Renal pelvis (tissue), 12 donors: ENCODE measurements around the gene CUTC. TPM values are rescaled to one million over a fixed set of nuclear protein-coding genes. Genes with fewer than 3 reads are reported as not detected.

Source experiments
- DNase-seq: peaks from one replicate; pipeline ENCODE4 v3.0.0-alpha.2; 2013
- long read RNA-seq, 16 experiments: transcript quantifications; one replicate each; lab custom pipeline, GENCODE V29; 2026
- polyA plus RNA-seq, 3 donors: library from polyadenylated mRNA; unstranded; fragments of 120-200 nt; gene quantifications; one replicate each; pipeline ENCODE4 v1.2.1, GENCODE V29; 2013; ENCODE audit not compliant: insufficient read length in 3 of 3

The CUTC gene, protein sequence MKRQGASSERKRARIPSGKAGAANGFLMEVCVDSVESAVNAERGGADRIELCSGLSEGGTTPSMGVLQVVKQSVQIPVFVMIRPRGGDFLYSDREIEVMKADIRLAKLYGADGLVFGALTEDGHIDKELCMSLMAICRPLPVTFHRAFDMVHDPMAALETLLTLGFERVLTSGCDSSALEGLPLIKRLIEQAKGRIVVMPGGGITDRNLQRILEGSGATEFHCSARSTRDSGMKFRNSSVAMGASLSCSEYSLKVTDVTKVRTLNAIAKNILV
- 10 to 100 TPM; 23.6 to 28.6 (median 25.2) TPM for polyA plus RNA-seq
- long read RNA-seq, donor 1, transcript CUTC-202 (9 exons, 1,346 nt): major isoform, 7 of 27 reads
- long read RNA-seq, donor 1, transcript CUTC-203 (8 exons, 831 nt): minor isoform, 5 of 27 reads
- long read RNA-seq, donor 1, partial matches to known transcripts: 15 of 27 reads
- long read RNA-seq, donor 1, other reads (novel, unspliced or antisense): 0 of 27 reads
- long read RNA-seq, donor 2, transcript CUTC-202 (9 exons, 1,346 nt): major isoform, 9 of 15 reads
- long read RNA-seq, donor 2, transcript CUTC-203 (8 exons, 831 nt): minor isoform, 6 of 15 reads
- long read RNA-seq, donor 2, partial matches to known transcripts: 0 of 15 reads
- long read RNA-seq, donor 2, other reads (novel, unspliced or antisense): 0 of 15 reads
- long read RNA-seq, donor 3, transcript CUTC-202 (9 exons, 1,346 nt): major isoform, 7 of 16 reads
- long read RNA-seq, donor 3, partial matches to known transcripts: 6 of 16 reads
- long read RNA-seq, donor 3, other reads (novel, unspliced or antisense): 0 of 16 reads
- long read RNA-seq, donor 4, transcript CUTC-202 (9 exons, 1,346 nt): minor isoform, 7 of 32 reads
- long read RNA-seq, donor 4, transcript CUTC-203 (8 exons, 831 nt): major isoform, 8 of 32 reads
- long read RNA-seq, donor 4, partial matches to known transcripts: 5 of 32 reads
- long read RNA-seq, donor 4, other reads (novel, unspliced or antisense): 12 of 32 reads
- long read RNA-seq, donor 5, transcript CUTC-202 (9 exons, 1,346 nt): major isoform, 5 of 5 reads
- long read RNA-seq, donor 5, partial matches to known transcripts: 0 of 5 reads
- long read RNA-seq, donor 5, other reads (novel, unspliced or antisense): 0 of 5 reads
- long read RNA-seq, donor 6, transcript CUTC-202 (9 exons, 1,346 nt): major isoform, 6 of 20 reads
- long read RNA-seq, donor 6, partial matches to known transcripts: 0 of 20 reads
- long read RNA-seq, donor 6, other reads (novel, unspliced or antisense): 11 of 20 reads
- long read RNA-seq, donor 7, transcript CUTC-202 (9 exons, 1,346 nt): major isoform, 7 of 8 reads
- long read RNA-seq, donor 7, partial matches to known transcripts: 0 of 8 reads
- long read RNA-seq, donor 7, other reads (novel, unspliced or antisense): 0 of 8 reads
- long read RNA-seq, donor 8, partial matches to known transcripts: 0 of 4 reads
- long read RNA-seq, donor 8, other reads (novel, unspliced or antisense): 0 of 4 reads
- long read RNA-seq, donor 9, transcript CUTC-203 (8 exons, 831 nt): major isoform, 5 of 9 reads
- long read RNA-seq, donor 9, partial matches to known transcripts: 0 of 9 reads
- long read RNA-seq, donor 9, other reads (novel, unspliced or antisense): 0 of 9 reads
- long read RNA-seq, donor 10, transcript CUTC-202 (9 exons, 1,346 nt): major isoform, 5 of 8 reads
- long read RNA-seq, donor 10, partial matches to known transcripts: 0 of 8 reads
- long read RNA-seq, donor 10, other reads (novel, unspliced or antisense): 0 of 8 reads
- long read RNA-seq, donor 11, partial matches to known transcripts: 0 of 3 reads
- long read RNA-seq, donor 11, other reads (novel, unspliced or antisense): 0 of 3 reads
- long read RNA-seq, donor 12, transcript CUTC-203 (8 exons, 831 nt): minor isoform, 6 of 35 reads
- long read RNA-seq, donor 12, transcript CUTC-202 (9 exons, 1,346 nt): major isoform, 8 of 35 reads
- long read RNA-seq, donor 12, partial matches to known transcripts: 10 of 35 reads
- long read RNA-seq, donor 12, other reads (novel, unspliced or antisense): 11 of 35 reads
- long read RNA-seq, donor 13, partial matches to known transcripts: 0 of 3 reads
- long read RNA-seq, donor 13, other reads (novel, unspliced or antisense): 0 of 3 reads
- long read RNA-seq, donor 14: 0 reads
- long read RNA-seq, donor 15, transcript CUTC-203 (8 exons, 831 nt): minor isoform, 9 of 42 reads
- long read RNA-seq, donor 15, transcript CUTC-202 (9 exons, 1,346 nt): major isoform, 10 of 42 reads
- long read RNA-seq, donor 15, partial matches to known transcripts: 9 of 42 reads
- long read RNA-seq, donor 15, other reads (novel, unspliced or antisense): 14 of 42 reads
- long read RNA-seq, donor 16, transcript CUTC-202 (9 exons, 1,346 nt): major isoform, 14 of 18 reads
- long read RNA-seq, donor 16, partial matches to known transcripts: 0 of 18 reads
- long read RNA-seq, donor 16, other reads (novel, unspliced or antisense): 0 of 18 reads

GRCh38 chr10:99732033-99732842 lies at the start of gene CUTC, which contains the start of gene COX15:
CUTC (plus strand) TSS chr10:99732234; CDS start chr10:99732349, 115 bp downstream.
COX15 (minus strand) TSS chr10:99732127; CDS start chr10:99732049, 78 bp downstream.
- DNase-seq: peak; percentile 97

- DNase-seq: no peak
These were observed 49.3 kb upstream of the CUTC start for GRCh38 chr10:99682752-99683151.

- DNase-seq: no peak
These were observed 46.5 kb upstream of the CUTC start for GRCh38 chr10:99685597-99685967.

GRCh38 chr10:99689461-99689860 lies 42.6 kb upstream of the CUTC start:
- DNase-seq: no peak

- no peak for DNase-seq
These were observed 38.0 kb upstream of the CUTC start for GRCh38 chr10:99693933-99694583.

DNA sequence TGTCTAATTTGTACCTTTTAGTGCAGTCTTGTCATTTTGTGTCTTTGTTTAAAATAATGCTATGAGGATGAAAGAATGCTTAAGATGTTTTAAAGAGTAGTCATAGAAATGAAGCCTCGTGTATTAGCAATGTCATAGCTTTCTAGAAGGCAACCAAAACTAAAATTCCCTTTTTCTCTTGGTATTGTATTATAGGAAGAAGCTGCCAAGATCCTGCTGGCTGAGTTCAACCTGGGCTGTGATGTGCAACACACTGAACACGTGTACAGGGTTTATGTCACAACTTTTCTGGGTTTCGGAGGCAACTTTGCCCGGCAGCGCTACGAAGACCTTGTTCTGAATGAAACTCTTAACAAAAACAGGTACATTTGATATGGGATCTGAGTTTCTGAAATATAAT lies 36.3 kb upstream of the CUTC start:
- DNase-seq: no peak

GRCh38 chr10:99698504-99699080 lies 33.4 kb upstream of the CUTC start:
- DNase-seq: no peak

- DNase-seq: no peak
These were observed 31.4 kb upstream of the CUTC start for GRCh38 chr10:99700649-99701048.

DNA sequence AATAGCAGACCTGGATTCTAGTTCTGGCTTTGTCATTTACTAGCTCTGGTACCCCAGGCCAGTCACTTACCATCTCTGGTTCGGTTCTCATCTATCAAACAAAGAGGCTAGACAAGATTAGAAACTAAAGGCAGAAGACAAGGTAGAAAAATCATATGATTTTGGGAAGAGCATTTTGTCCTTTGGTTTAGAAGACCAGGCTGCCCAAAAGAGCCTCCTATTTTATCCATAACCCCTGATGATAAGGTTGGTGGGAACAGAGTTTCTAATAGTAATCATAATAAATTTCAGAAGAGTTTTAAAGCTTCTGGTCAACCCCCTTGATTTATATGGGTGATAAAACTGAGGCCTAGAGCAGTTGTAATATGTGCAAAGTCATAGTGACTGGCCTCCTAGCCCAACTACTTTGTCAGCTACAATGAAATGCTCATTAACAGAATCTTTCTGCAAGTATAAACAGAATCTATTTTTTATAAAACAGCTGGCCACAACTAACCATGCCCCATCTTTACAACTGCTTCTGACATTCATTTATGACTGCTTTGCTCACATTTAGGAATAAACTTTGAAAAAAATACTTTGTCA lies 23.5 kb upstream of the CUTC start:
- DNase-seq: peak; percentile 38

DNA sequence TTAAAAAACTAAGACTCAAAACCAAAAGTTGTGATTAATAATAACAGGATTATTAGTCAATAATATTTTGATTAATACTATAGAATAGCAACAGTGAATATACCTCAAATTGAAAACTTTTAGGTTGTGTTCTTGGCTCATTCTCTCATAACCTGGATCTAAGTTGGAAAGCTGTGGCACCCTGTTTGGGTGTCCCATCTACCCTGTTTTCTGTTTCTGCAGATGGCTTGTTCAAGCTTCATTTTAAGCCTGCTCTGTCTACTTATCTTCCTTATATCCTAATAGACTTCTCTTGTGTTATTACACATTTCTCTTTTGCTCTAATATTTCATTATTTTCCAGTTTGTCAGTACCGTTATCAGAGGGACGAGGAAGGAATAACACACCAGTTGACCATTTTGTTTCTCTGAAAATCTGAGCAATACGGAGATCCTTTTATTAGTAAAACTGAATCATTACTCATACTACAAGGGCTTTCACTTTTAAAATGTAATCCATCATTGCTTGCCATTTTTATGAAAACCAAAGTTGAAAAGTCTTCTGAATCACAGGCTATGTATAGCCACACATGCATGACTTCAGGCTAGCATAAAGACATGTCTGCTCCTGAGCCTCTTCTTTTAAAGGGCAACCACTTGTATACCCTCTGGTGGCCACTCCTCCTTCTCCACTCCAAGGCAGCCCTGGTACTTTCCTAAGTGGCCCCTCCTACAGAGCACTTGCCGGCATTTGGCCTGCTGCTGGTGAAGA lies 22.4 kb upstream of the CUTC start:
- no peak for DNase-seq

DNA sequence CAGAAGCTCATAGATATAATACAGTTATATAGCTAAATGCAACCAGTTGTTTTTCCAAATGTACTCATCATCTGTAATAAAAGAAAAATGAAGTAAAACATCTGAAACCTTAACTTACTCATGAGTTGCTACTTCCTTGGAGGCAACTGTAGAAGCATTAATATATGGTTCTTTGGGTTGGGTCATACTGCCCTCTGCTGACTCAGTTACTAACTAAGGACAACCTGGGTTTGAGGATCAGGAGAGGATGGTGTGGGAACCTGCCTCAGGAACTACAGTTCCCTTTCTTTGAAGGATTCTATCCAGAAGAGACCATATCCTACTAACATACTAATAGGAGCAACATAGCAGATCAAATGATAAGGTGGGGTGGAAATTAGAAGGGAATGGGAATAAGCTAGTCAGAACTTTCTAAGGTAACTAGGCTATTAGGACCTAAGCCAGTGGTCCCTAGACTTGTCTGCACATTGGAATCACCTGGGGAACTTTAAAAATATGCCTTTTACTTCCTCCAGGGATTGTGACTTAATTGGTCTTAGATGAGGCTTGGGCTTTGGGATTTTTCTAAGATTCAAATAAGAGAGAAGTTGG lies 20.8 kb upstream of the CUTC start:
- DNase-seq: peak; percentile 48

DNA sequence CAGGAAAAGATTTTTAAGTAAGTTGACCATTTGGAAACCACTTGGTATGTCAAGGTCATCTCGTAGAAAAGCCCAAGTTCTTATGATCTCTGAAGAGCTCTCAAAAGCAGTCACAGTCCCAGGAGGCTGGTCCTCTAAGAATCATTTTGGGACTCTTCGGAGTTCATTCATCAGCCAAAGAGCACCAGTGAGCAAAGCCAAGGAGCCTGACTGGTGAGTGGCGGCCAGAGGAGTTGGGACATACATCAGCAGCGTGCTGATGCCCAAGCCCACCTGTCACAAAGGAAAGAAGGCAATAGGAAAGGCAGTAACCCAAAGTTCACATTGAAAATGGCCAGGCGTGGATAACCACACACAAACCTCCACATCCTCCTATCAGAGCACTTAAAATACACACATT lies 17.6 kb upstream of the CUTC start:
- DNase-seq: no peak

DNA sequence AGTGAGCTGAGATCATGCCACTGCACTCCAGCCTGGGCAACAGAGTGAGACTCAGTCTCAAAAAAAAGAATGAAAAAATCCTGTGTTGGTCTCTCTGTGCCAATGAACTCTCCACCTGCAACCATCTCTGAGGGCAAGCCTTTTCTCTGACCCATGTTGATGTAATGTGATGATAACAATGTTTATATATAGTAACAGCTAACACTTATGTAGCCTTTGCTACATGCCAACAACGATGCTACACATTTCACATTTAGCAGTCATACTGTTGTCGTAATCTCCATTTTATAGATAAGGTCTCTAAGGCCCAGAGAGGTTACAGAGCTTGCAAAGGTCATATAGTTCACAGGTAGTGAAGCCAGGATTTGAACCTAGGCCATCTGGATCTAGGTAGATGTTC lies 11.6 kb upstream of the CUTC start:
- DNase-seq: no peak

GRCh38 chr10:99730026-99730425 lies 2.0 kb upstream of the CUTC start:
- no peak for DNase-seq

DNA sequence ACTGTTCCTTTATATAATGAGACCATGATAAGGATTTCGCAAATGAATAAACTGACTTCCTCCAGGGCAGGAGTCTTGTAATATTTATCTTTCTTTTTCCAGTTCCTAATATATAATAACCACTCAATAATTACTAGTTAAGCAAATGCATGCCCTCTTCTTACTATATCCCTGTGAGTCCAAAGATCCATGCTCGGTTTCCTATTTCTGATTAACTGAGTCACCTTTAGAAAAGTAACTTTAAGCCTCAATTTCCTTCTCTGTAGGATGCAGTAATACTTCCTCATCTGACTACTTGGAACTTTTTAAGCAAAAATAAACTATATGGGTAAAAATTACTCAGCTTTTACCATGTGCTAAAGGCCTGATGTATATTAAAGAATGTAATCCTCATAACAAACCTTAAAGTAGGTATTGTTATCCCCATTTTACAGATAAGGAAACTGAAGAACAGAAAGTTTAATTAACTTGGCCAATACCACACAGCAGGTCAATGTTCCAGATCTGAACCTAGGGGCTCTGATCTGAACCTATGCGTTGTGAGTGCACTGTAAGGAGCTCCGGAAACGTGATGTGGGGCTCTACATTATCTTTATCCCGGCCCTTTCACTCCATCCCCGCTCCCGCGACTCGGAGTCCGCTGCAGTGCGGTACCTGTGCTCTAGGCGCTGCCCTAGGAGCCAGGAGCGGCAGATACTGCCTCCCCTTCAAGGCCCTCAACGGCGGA lies 565 bp upstream of the CUTC start:
- no peak for DNase-seq
